ENCODE results near the gene FREM1.

Gene FREM1

DNA sequence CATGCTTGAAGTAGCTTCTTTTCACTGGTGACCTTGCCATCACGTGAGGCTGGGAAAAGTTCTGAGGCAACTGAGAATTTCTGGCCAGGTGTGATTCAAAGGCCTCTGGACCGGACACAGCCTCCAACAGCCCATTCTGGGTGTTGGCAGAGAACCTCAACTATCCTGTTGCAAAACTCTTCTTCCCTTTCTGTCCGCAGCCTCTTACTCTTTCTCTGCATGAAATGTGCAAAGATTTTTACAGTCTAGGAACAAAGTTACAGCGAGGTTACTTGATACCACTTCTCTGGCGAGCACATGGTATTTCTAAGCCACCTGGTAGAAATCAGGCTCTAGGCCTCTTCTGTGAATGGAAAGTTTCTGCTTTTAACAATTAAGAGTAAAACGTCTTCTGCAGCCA is 79.2 kb downstream of the FREM1 start:
- no peak for ATAC-seq
- TF ChIP-seq ISL1 (CRISPR knock-in tag; IDR thresholded peaks at IDR 0.05) (no peak), ZNF70 (CRISPR knock-in tag; IDR thresholded peaks at IDR 0.05) (no peak), CSDC2 (CRISPR knock-in tag; IDR thresholded peaks at IDR 0.05) (no peak), ZFP3 (CRISPR knock-in tag; IDR thresholded peaks at IDR 0.05) (no peak), RARB (CRISPR knock-in tag; IDR thresholded peaks at IDR 0.05) (no peak), GLIS3 (CRISPR knock-in tag; IDR thresholded peaks at IDR 0.05) (no peak), ESRRG (CRISPR knock-in tag; IDR thresholded peaks at IDR 0.05) (no peak), SNAI2 (CRISPR knock-in tag; IDR thresholded peaks at IDR 0.05) (no peak), ZFP30 (CRISPR knock-in tag; IDR thresholded peaks at IDR 0.05) (no peak), ZC3H10 (CRISPR knock-in tag; IDR thresholded peaks at IDR 0.05) (no peak), ARNTL (CRISPR knock-in tag; IDR thresholded peaks at IDR 0.05; ENCODE audit: borderline replicate concordance, low read depth) (no peak), ZNF8 (CRISPR knock-in tag; IDR thresholded peaks at IDR 0.05) (no peak), TOX (CRISPR knock-in tag; IDR thresholded peaks at IDR 0.05; ENCODE audit: borderline replicate concordance) (no peak)
- TF ChIP-seq, protein P1, sequence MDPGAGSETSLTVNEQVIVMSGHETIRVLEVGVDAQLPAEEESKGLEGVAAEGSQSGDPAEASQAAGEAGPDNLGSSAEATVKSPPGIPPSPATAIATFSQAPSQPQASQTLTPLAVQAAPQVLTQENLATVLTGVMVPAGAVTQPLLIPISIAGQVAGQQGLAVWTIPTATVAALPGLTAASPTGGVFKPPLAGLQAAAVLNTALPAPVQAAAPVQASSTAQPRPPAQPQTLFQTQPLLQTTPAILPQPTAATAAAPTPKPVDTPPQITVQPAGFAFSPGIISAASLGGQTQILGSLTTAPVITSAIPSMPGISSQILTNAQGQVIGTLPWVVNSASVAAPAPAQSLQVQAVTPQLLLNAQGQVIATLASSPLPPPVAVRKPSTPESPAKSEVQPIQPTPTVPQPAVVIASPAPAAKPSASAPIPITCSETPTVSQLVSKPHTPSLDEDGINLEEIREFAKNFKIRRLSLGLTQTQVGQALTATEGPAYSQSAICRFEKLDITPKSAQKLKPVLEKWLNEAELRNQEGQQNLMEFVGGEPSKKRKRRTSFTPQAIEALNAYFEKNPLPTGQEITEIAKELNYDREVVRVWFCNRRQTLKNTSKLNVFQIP (CRISPR knock-in tag; IDR thresholded peaks at IDR 0.05; ENCODE audit: borderline replicate concordance, low read depth): no peak
- TF ChIP-seq, protein P2, sequence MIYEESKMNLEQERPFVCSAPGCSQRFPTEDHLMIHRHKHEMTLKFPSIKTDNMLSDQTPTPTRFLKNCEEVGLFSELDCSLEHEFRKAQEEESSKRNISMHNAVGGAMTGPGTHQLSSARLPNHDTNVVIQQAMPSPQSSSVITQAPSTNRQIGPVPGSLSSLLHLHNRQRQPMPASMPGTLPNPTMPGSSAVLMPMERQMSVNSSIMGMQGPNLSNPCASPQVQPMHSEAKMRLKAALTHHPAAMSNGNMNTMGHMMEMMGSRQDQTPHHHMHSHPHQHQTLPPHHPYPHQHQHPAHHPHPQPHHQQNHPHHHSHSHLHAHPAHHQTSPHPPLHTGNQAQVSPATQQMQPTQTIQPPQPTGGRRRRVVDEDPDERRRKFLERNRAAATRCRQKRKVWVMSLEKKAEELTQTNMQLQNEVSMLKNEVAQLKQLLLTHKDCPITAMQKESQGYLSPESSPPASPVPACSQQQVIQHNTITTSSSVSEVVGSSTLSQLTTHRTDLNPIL (CRISPR knock-in tag; IDR thresholded peaks at IDR 0.05; ENCODE audit: low read depth): no peak

DNA sequence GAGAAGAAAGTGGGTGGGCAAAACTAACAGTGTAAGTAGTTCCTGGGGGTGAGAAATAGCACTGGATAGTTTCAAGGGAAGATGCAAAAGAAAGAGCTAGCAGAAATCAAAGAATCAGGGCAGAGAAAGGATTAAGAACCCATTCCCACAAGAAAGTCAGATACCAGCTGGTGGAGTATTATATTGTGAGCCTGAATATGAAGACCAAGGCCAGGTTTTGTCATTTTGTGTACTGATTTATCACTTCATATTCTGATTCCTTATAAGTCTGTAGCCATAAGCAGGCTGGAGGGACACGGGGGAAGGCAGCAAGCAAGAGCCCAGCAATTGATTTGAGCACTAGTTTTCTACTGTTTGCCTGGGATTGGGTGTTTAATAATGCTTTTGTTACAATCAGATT is 80.2 kb downstream of the FREM1 start:
- no peak for ATAC-seq
- TF ChIP-seq, protein P3, sequence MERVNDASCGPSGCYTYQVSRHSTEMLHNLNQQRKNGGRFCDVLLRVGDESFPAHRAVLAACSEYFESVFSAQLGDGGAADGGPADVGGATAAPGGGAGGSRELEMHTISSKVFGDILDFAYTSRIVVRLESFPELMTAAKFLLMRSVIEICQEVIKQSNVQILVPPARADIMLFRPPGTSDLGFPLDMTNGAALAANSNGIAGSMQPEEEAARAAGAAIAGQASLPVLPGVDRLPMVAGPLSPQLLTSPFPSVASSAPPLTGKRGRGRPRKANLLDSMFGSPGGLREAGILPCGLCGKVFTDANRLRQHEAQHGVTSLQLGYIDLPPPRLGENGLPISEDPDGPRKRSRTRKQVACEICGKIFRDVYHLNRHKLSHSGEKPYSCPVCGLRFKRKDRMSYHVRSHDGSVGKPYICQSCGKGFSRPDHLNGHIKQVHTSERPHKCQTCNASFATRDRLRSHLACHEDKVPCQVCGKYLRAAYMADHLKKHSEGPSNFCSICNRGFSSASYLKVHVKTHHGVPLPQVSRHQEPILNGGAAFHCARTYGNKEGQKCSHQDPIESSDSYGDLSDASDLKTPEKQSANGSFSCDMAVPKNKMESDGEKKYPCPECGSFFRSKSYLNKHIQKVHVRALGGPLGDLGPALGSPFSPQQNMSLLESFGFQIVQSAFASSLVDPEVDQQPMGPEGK (CRISPR knock-in tag; IDR thresholded peaks at IDR 0.05; ENCODE audit: borderline replicate concordance): no peak
- TF ChIP-seq GLIS3 (CRISPR knock-in tag; IDR thresholded peaks at IDR 0.05) (no peak), ESRRG (CRISPR knock-in tag; IDR thresholded peaks at IDR 0.05) (no peak), ZFP3 (CRISPR knock-in tag; IDR thresholded peaks at IDR 0.05) (no peak), ZNF565 (CRISPR knock-in tag; conservative IDR thresholded peaks at IDR 0.05; ENCODE audit: low read depth) (no peak), TOX (CRISPR knock-in tag; IDR thresholded peaks at IDR 0.05; ENCODE audit: borderline replicate concordance) (no peak), OSR1 (CRISPR knock-in tag; IDR thresholded peaks at IDR 0.05) (no peak), SNAI2 (CRISPR knock-in tag; IDR thresholded peaks at IDR 0.05) (no peak), PPARA (CRISPR knock-in tag; IDR thresholded peaks at IDR 0.05; ENCODE audit: borderline replicate concordance) (no peak), ZC3H10 (CRISPR knock-in tag; IDR thresholded peaks at IDR 0.05) (no peak), ZNF8 (CRISPR knock-in tag; IDR thresholded peaks at IDR 0.05) (no peak), CSDC2 (CRISPR knock-in tag; IDR thresholded peaks at IDR 0.05) (no peak), RARB (CRISPR knock-in tag; IDR thresholded peaks at IDR 0.05) (no peak), TCF4 (CRISPR knock-in tag; IDR thresholded peaks at IDR 0.05; ENCODE audit: borderline replicate concordance) (no peak), ZNF70 (CRISPR knock-in tag; IDR thresholded peaks at IDR 0.05) (no peak), ARNTL (CRISPR knock-in tag; IDR thresholded peaks at IDR 0.05; ENCODE audit: borderline replicate concordance, low read depth) (no peak), ZFP30 (CRISPR knock-in tag; IDR thresholded peaks at IDR 0.05) (no peak)
- TF ChIP-seq, protein P4, sequence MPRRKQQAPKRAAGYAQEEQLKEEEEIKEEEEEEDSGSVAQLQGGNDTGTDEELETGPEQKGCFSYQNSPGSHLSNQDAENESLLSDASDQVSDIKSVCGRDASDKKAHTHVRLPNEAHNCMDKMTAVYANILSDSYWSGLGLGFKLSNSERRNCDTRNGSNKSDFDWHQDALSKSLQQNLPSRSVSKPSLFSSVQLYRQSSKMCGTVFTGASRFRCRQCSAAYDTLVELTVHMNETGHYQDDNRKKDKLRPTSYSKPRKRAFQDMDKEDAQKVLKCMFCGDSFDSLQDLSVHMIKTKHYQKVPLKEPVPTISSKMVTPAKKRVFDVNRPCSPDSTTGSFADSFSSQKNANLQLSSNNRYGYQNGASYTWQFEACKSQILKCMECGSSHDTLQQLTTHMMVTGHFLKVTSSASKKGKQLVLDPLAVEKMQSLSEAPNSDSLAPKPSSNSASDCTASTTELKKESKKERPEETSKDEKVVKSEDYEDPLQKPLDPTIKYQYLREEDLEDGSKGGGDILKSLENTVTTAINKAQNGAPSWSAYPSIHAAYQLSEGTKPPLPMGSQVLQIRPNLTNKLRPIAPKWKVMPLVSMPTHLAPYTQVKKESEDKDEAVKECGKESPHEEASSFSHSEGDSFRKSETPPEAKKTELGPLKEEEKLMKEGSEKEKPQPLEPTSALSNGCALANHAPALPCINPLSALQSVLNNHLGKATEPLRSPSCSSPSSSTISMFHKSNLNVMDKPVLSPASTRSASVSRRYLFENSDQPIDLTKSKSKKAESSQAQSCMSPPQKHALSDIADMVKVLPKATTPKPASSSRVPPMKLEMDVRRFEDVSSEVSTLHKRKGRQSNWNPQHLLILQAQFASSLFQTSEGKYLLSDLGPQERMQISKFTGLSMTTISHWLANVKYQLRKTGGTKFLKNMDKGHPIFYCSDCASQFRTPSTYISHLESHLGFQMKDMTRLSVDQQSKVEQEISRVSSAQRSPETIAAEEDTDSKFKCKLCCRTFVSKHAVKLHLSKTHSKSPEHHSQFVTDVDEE (CRISPR knock-in tag; IDR thresholded peaks at IDR 0.05): no peak
- TF ChIP-seq, protein P1 (CRISPR knock-in tag; IDR thresholded peaks at IDR 0.05; ENCODE audit: borderline replicate concordance, low read depth): no peak
- TF ChIP-seq, protein P2 (CRISPR knock-in tag; IDR thresholded peaks at IDR 0.05; ENCODE audit: low read depth): no peak

All from SK-N-SH treated with all-trans-retinoic acid at 6 μM for 48 hours (cell line).